CD4-positive, alpha-beta T cell treated with Interleukin-10 for 1 hour (primary cell): ENCODE data around the gene RNF145.
"Not testable (repeated sequence)": the region's sequence is repeated elsewhere in the genome, so short reads cannot be mapped to it uniquely, and the experiment has no call there.

Source experiments
- DNase-seq: peaks from one replicate; pipeline ENCODE4 v3.0.0-alpha.2; 2020

Gene RNF145

GRCh38 chr5:159155960-159156359 is 53.4 kb downstream of the RNF145 start:
- DNase-seq, result no peak

GRCh38 chr5:159152876-159153275 is 56.5 kb downstream of the RNF145 start:
- no peak for DNase-seq

- no peak for DNase-seq
These were observed 60.3 kb downstream of the RNF145 start for GRCh38 chr5:159149085-159149484.

- no peak for DNase-seq
These were observed 61.4 kb downstream of the RNF145 start for GRCh38 chr5:159147976-159148375.

- DNase-seq, result no peak
These were observed 62.5 kb downstream of the RNF145 start for GRCh38 chr5:159146839-159147238.

GRCh38 chr5:159145160-159145559 is 64.2 kb downstream of the RNF145 start:
- not testable (repeated sequence) for DNase-seq

GRCh38 chr5:159139802-159140201 is 69.6 kb downstream of the RNF145 start:
- no peak for DNase-seq

GRCh38 chr5:159135896-159136531 is 73.3 kb downstream of the RNF145 start:
- DNase-seq, result no peak

GRCh38 chr5:159133041-159133741 is 76.2 kb downstream of the RNF145 start:
- DNase-seq, result peak; percentile 49

- DNase-seq, result no peak
These were observed 76.8 kb downstream of the RNF145 start for GRCh38 chr5:159132429-159133040.

- DNase-seq, result no peak
These were observed 77.4 kb downstream of the RNF145 start for GRCh38 chr5:159131951-159132350.

GRCh38 chr5:159130871-159131270 is 78.5 kb downstream of the RNF145 start:
- no peak for DNase-seq

- no peak for DNase-seq
These were observed 81.2 kb downstream of the RNF145 start for GRCh38 chr5:159128070-159128541.

- no peak for DNase-seq
These were observed 85.7 kb downstream of the RNF145 start for GRCh38 chr5:159123700-159124099.

GRCh38 chr5:159123189-159123588 is 86.2 kb downstream of the RNF145 start:
- DNase-seq, result no peak

GRCh38 chr5:159121061-159121460 is 88.3 kb downstream of the RNF145 start:
- DNase-seq, result no peak

- DNase-seq, result peak; percentile 59
These were observed 88.9 kb downstream of the RNF145 start for GRCh38 chr5:159120446-159120845.

- not testable (repeated sequence) for DNase-seq
These were observed 89.5 kb downstream of the RNF145 start for GRCh38 chr5:159119842-159120241.

- not testable (repeated sequence) for DNase-seq
These were observed 90.2 kb downstream of the RNF145 start for GRCh38 chr5:159118958-159119659.

- DNase-seq, result no peak
These were observed 95.9 kb downstream of the RNF145 start for GRCh38 chr5:159113405-159113804.

- DNase-seq, result no peak
These were observed 96.9 kb downstream of the RNF145 start for GRCh38 chr5:159112436-159112835.
